Stomach smooth muscle (tissue), 2 donors: ENCODE data around the gene CYTH1.

Source experiments
- H3K27ac ChIP-seq: one replicate; pipeline ENCODE4 v1.7.0; 2013; ENCODE audit warnings: mild to moderate bottlenecking, low read length, inconsistent platforms
- H3K27me3 ChIP-seq, 2 donors: one replicate each; pipeline ENCODE4 v1.7.0; 2013; ENCODE audit warnings: low read length in 2 of 2; ENCODE audit not compliant: insufficient read depth in 2 of 2, control insufficient read depth in 1 of 2
- H3K36me3 ChIP-seq, 2 donors: one replicate each; pipeline ENCODE4 v1.7.0; 2013; ENCODE audit warnings: low read length in 2 of 2; ENCODE audit not compliant: control insufficient read depth in 2 of 2, insufficient read depth in 2 of 2
- H3K4me1 ChIP-seq: one replicate; pipeline ENCODE4 v1.7.0; 2013; ENCODE audit warnings: low read length; ENCODE audit not compliant: control insufficient read depth, insufficient read depth
- H3K4me3 ChIP-seq, 2 donors: one replicate each; pipeline ENCODE4 v1.7.0; 2013; ENCODE audit warnings: low read length in 2 of 2
- H3K9ac ChIP-seq, 2 donors: one replicate each; pipeline ENCODE4 v1.7.0; 2013; ENCODE audit warnings: low read length in 2 of 2, mild to moderate bottlenecking in 1 of 2
- H3K9me3 ChIP-seq, 2 donors: one replicate each; pipeline ENCODE4 v1.7.0; 2013; ENCODE audit warnings: low read length in 2 of 2; ENCODE audit not compliant: control insufficient read depth in 2 of 2
- donor health status: healthy.
- donor health status: Pancreatic carcinoma.

CYTH1 gene

GRCh38 chr17:78634154-78634553, 147.9 kb downstream of the CYTH1 start:
- Histone ChIP-seq H3K27me3 (no peaks in the 10 kb centered on the region), H3K4me1 (peaks cover 7% of the 10 kb centered on the region), H3K9ac (no peak overlapping the region), H3K4me3 (no peak overlapping the region), H3K27ac (no peak overlapping the region), H3K36me3 (no peaks in the 10 kb centered on the region), H3K9me3 (no peaks in the 10 kb centered on the region)

- no peaks in the 10 kb centered on the region for H3K27me3 ChIP-seq
- no peak overlapping the region for H3K27ac ChIP-seq
- H3K9me3 ChIP-seq = no peaks in the 10 kb centered on the region
- no peak overlapping the region for H3K4me3 ChIP-seq
- no peaks in the 10 kb centered on the region for H3K36me3 ChIP-seq
- peaks cover 7% of the 10 kb centered on the region for H3K4me1 ChIP-seq
- H3K9ac ChIP-seq = no peak overlapping the region
Observed at GRCh38 chr17:78629436-78629995, 152.6 kb downstream of the CYTH1 start.

- no peak overlapping the region for H3K4me3 ChIP-seq
- no peak overlapping the region for H3K27ac ChIP-seq
- H3K36me3 ChIP-seq = no peaks in the 10 kb centered on the region
- H3K9me3 ChIP-seq = no peaks in the 10 kb centered on the region
- H3K9ac ChIP-seq = no peak overlapping the region
- H3K4me1 ChIP-seq = peaks cover 7% of the 10 kb centered on the region
- H3K27me3 ChIP-seq = no peaks in the 10 kb centered on the region
Observed at GRCh38 chr17:78628547-78629435, 153.3 kb downstream of the CYTH1 start.

- no peaks in the 10 kb centered on the region for H3K9me3 ChIP-seq
- no peaks in the 10 kb centered on the region for H3K36me3 ChIP-seq
- no peaks in the 10 kb centered on the region for H3K4me1 ChIP-seq
- H3K27ac ChIP-seq = no peak overlapping the region
- H3K27me3 ChIP-seq = no peaks in the 10 kb centered on the region
- H3K4me3 ChIP-seq = no peak overlapping the region
- no peak overlapping the region for H3K9ac ChIP-seq
Observed at GRCh38 chr17:78624324-78625151, 157.5 kb downstream of the CYTH1 start.
